Right lobe of liver (tissue), 4 donors: ENCODE results near the gene IGFBP2.

Experiments
- POLR2A ChIP-seq: fragments of 450-650 bp; IDR thresholded peaks from one replicate; pipeline ENCODE4 v1.6.1; 2017; ENCODE audit warnings: antibody characterized with exemption, mild to moderate bottlenecking
- TF ChIP-seq, protein P1 (sequence below), 4 donors: fragments of 200-600 bp in 3 of 4; fragments of 450-650 bp in 1 of 4; IDR thresholded peaks; one replicate each; pipeline versions ENCODE4 v1.5.1 to v1.8.0; 2016 to 2022; ENCODE audit warnings: antibody characterized with exemption in 4 of 4, mild to moderate bottlenecking in 2 of 4
- donor health status: DM: no; HTN: no; CAD: no.
- donor health status: DM: no; HTN: no; CAD: no.
- donor health status: DM: no; HTN: yes; CAD: no.

DNA sequence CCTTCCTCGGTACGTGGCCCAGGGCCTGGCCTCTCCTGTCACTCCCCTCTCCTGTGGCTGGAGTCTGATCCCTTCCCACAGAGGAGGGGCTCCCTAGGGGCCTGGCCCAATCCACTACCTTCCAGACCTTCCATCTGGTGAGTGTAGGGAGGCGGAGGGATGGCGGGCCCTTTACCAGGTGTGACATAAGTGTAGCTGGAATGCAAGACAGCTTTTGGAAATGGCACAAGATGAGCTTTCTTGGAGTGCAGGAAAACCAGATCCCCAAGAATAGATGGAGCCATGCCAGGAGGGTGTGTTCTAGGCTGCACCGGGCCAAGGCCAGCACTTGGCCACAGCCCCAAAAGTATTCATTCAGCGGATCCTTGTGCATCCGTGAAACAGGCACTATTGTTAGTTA, 32.0 kb downstream of the IGFBP2 start:
- TF ChIP-seq, protein P1, sequence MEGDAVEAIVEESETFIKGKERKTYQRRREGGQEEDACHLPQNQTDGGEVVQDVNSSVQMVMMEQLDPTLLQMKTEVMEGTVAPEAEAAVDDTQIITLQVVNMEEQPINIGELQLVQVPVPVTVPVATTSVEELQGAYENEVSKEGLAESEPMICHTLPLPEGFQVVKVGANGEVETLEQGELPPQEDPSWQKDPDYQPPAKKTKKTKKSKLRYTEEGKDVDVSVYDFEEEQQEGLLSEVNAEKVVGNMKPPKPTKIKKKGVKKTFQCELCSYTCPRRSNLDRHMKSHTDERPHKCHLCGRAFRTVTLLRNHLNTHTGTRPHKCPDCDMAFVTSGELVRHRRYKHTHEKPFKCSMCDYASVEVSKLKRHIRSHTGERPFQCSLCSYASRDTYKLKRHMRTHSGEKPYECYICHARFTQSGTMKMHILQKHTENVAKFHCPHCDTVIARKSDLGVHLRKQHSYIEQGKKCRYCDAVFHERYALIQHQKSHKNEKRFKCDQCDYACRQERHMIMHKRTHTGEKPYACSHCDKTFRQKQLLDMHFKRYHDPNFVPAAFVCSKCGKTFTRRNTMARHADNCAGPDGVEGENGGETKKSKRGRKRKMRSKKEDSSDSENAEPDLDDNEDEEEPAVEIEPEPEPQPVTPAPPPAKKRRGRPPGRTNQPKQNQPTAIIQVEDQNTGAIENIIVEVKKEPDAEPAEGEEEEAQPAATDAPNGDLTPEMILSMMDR (IDR thresholded peaks at IDR 0.05), result no peak
- TF ChIP-seq POLR2A, result no peak
